ENCODE measurements around the gene CRYZL1.

DNA sequence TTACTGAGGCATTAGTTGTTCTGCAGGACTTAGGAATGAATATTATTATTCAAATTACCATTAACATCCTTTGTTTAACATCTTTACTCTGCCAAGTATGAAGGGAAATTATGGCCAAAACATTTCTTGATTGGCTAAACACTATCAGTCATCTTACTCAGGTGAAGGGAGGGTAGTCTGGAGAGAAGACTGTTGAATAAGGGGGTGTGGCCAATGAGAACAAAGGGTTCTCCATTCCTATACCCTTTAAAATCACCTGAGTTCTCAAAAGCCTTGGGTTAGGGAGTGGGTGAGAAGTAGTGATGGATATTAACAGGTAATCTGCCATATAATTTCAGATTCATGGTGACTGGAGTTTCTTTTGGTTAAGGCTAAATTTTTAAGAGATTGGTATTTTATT is 19.3 kb downstream of the CRYZL1 start:
- TF ChIP-seq, protein P1, sequence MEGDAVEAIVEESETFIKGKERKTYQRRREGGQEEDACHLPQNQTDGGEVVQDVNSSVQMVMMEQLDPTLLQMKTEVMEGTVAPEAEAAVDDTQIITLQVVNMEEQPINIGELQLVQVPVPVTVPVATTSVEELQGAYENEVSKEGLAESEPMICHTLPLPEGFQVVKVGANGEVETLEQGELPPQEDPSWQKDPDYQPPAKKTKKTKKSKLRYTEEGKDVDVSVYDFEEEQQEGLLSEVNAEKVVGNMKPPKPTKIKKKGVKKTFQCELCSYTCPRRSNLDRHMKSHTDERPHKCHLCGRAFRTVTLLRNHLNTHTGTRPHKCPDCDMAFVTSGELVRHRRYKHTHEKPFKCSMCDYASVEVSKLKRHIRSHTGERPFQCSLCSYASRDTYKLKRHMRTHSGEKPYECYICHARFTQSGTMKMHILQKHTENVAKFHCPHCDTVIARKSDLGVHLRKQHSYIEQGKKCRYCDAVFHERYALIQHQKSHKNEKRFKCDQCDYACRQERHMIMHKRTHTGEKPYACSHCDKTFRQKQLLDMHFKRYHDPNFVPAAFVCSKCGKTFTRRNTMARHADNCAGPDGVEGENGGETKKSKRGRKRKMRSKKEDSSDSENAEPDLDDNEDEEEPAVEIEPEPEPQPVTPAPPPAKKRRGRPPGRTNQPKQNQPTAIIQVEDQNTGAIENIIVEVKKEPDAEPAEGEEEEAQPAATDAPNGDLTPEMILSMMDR (IDR thresholded peaks at IDR 0.05; ENCODE audit: borderline replicate concordance, extremely low read depth, low read length, poor library complexity, severe bottlenecking): no peak
- TF ChIP-seq EZH2 (IDR thresholded peaks at IDR 0.05; ENCODE audit: borderline replicate concordance, low read depth, low read length, severe bottlenecking): no peak
